ENCODE results near the gene JMJD1C. TPM values are rescaled to one million over a fixed set of nuclear protein-coding genes. Genes with fewer than 3 reads are reported as not detected.
"Not testable (repeated sequence)": the region's sequence is repeated elsewhere in the genome, so short reads cannot be mapped to it uniquely, and the experiment has no call there.

The JMJD1C gene
- total RNA-seq, 2 experiments from 2014 or later: 41.5 to 42.5 TPM

DNA sequence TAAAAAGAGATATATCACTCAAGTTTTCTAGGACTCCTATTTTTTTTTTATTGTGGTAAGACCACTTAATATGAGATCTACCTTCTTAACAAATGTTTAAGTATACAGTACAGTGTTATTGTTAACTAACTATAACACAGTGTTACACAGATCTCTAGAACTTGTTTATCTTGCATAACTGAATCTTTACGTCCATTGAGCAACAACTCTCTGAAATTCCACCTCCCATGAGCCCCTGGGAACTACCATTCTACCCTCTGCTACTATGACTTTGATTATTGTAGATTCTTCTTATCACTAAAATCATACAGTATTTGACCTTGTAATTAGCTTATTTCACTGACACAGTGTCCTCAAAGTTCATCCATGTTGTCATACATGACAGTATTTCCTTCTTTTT lies 32.9 kb upstream of the JMJD1C start:
- DNase-seq (no peak), ATAC-seq (no peak)
- Mint-ChIP-seq H3K9me3 (ENCODE audit: low read depth) (no peaks in the 10 kb centered on the region), H3K4me1 (peaks cover 10% of the 10 kb centered on the region), H3K27me3 (no peaks in the 10 kb centered on the region), H3K36me3 (ENCODE audit: low read depth) (peaks cover 15% of the 10 kb centered on the region), H3K27ac (no peak overlapping the region), H3K4me3 (no peak overlapping the region)
- ChIA-PET CTCF (no interaction called here), POLR2A (no interaction called here)
- intact Hi-C loops (cut with DNase I, micrococcal nuclease): no loop called here

DNA sequence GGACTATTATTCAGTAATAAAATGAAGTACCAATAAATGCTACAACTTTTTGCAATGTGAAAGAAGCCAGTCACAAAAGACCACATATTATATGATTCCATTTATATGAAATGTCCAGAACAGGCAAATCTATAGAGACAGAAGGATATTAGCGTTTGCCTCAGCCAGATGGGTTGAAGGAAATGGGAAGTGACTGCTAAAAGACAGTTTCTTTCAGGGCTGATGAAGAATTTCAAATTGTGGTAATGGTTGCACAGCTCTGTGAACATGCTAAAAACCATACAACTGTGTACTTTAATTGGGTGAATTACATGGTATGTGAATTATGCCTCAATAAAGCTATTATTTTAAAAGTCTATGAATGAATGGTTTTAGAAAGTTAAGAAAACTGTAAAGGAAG lies 31.5 kb upstream of the JMJD1C start:
- H3K27me3 Mint-ChIP-seq: no peaks in the 10 kb centered on the region
- CTCF ChIA-PET: interaction anchor here (0.7 kb wide), 1 partner anchor 254 kb away, joined by 3 read pairs; no protein-coding TSS in a partner anchor
- POLR2A ChIA-PET: interaction anchor here (0.7 kb wide), 2 partner anchors 8 to 192 kb away, joined by 3 read pairs; no protein-coding TSS in a partner anchor
- ATAC-seq (no peak), DNase-seq (no peak)
- no peaks in the 10 kb centered on the region for H3K9me3 Mint-ChIP-seq (ENCODE audit: low read depth)
- intact Hi-C loops (cut with DNase I, micrococcal nuclease): no loop called here
- peaks cover 15% of the 10 kb centered on the region for H3K36me3 Mint-ChIP-seq (ENCODE audit: low read depth)
- peaks cover 14% of the 10 kb centered on the region for H3K4me1 Mint-ChIP-seq
- no peak overlapping the region for H3K4me3 Mint-ChIP-seq
- no peak overlapping the region for H3K27ac Mint-ChIP-seq

- POLR2A ChIA-PET: no interaction called here
- Mint-ChIP-seq H3K36me3 (ENCODE audit: low read depth) (peaks cover 15% of the 10 kb centered on the region), H3K27me3 (no peaks in the 10 kb centered on the region), H3K4me1 (peaks cover 20% of the 10 kb centered on the region), H3K4me3 (no peak overlapping the region), H3K9me3 (ENCODE audit: low read depth) (no peaks in the 10 kb centered on the region), H3K27ac (no peak overlapping the region)
- no peak for ATAC-seq
- no peak for DNase-seq
- intact Hi-C loops (cut with DNase I, micrococcal nuclease): no loop called here
- CTCF ChIA-PET: no interaction called here
These were observed 30.8 kb upstream of the JMJD1C start for GRCh38 chr10:63496561-63496960.

- intact Hi-C loops (cut with DNase I, micrococcal nuclease): no loop called here
- ATAC-seq: no peak
- CTCF ChIA-PET: interaction anchor here (1.7 kb wide), 1 partner anchor 329 kb away, joined by 5 read pairs; no protein-coding TSS in a partner anchor
- Mint-ChIP-seq H3K4me3 (no peak overlapping the region), H3K36me3 (ENCODE audit: low read depth) (peaks cover 12% of the 10 kb centered on the region), H3K9me3 (ENCODE audit: low read depth) (no peaks in the 10 kb centered on the region), H3K27ac (no peak overlapping the region), H3K27me3 (no peaks in the 10 kb centered on the region), H3K4me1 (peaks cover 21% of the 10 kb centered on the region)
- no peak for DNase-seq
- POLR2A ChIA-PET: no interaction called here
These were observed 29.2 kb upstream of the JMJD1C start for GRCh38 chr10:63494951-63495350.

- intact Hi-C loops (cut with DNase I, micrococcal nuclease): no loop called here
- Mint-ChIP-seq H3K27ac (no peak overlapping the region), H3K4me3 (no peak overlapping the region), H3K4me1 (peaks cover 20% of the 10 kb centered on the region), H3K36me3 (ENCODE audit: low read depth) (peaks cover 12% of the 10 kb centered on the region), H3K27me3 (no peaks in the 10 kb centered on the region), H3K9me3 (ENCODE audit: low read depth) (no peaks in the 10 kb centered on the region)
- no peak for ATAC-seq
- no peak for DNase-seq
- ChIA-PET POLR2A (no interaction called here), CTCF (interaction anchor here (1.6 kb wide), 1 partner anchor 10 kb away, joined by 5 read pairs; no protein-coding TSS in a partner anchor)
These were observed 27.2 kb upstream of the JMJD1C start for GRCh38 chr10:63493004-63493403.

- POLR2A ChIA-PET; H3K27ac Mint-ChIP-seq; H3K9me3 Mint-ChIP-seq (ENCODE audit: low read depth); ATAC-seq; intact Hi-C loops (cut with DNase I, micrococcal nuclease); DNase-seq; H3K27me3 Mint-ChIP-seq; H3K4me3 Mint-ChIP-seq: not testable (repeated sequence)
- Mint-ChIP-seq H3K4me1 (peaks cover 20% of the 10 kb centered on the region), H3K36me3 (ENCODE audit: low read depth) (peaks cover 12% of the 10 kb centered on the region)
- CTCF ChIA-PET: interaction anchor here (1.5 to 1.6 kb wide), 2 partner anchors 11 to 228 kb away, joined by 4 to 5 read pairs; no protein-coding TSS in a partner anchor
These were observed 26.5 kb upstream of the JMJD1C start for GRCh38 chr10:63492317-63492690.

- DNase-seq (no peak), ATAC-seq (no peak)
- ChIA-PET CTCF (interaction anchor here (0.7 to 1.6 kb wide), 3 partner anchors 11 to 334 kb away, joined by 3 to 5 read pairs (median 4); no protein-coding TSS in a partner anchor), POLR2A (interaction anchor here (0.6 kb wide), 1 partner anchor 18 kb away, joined by 7 read pairs; no protein-coding TSS in a partner anchor)
- Mint-ChIP-seq H3K9me3 (ENCODE audit: low read depth) (no peaks in the 10 kb centered on the region), H3K27ac (no peak overlapping the region), H3K36me3 (ENCODE audit: low read depth) (peaks cover 11% of the 10 kb centered on the region), H3K4me1 (peaks cover 19% of the 10 kb centered on the region), H3K27me3 (no peaks in the 10 kb centered on the region), H3K4me3 (no peak overlapping the region)
- intact Hi-C loops (cut with DNase I, micrococcal nuclease): no loop called here
These were observed 26.0 kb upstream of the JMJD1C start for GRCh38 chr10:63491588-63492316.

DNA sequence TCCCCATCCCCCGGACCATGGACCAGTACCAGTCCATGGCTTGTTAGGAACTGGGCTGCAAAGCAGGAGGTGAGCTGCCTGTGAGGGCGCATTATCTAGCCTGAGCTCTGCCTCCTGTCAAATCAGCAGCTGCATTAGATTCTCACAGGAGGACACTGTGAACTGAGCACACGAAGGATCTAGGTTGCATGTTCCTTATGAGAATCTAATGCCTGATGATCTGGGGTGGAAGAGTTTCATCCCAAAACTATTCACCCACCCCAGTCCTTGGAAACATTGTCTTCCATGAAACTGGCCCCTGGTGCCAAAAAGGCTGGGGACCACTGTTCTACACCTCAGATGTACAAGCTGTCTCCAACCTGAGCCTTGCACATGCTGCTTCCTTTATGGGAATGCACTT lies 24.1 kb upstream of the JMJD1C start:
- ChIA-PET POLR2A (no interaction called here), CTCF (interaction anchor here (0.6 kb wide), 1 partner anchor 132 kb away, joined by 3 read pairs; no protein-coding TSS in a partner anchor)
- Mint-ChIP-seq H3K4me1 (peaks cover 15% of the 10 kb centered on the region), H3K27ac (no peak overlapping the region), H3K4me3 (no peak overlapping the region), H3K9me3 (ENCODE audit: low read depth) (no peaks in the 10 kb centered on the region), H3K27me3 (no peaks in the 10 kb centered on the region), H3K36me3 (ENCODE audit: low read depth) (peaks cover 2% of the 10 kb centered on the region)
- no peak for DNase-seq
- no peak for ATAC-seq
- intact Hi-C loops (cut with DNase I, micrococcal nuclease): no loop called here

DNA sequence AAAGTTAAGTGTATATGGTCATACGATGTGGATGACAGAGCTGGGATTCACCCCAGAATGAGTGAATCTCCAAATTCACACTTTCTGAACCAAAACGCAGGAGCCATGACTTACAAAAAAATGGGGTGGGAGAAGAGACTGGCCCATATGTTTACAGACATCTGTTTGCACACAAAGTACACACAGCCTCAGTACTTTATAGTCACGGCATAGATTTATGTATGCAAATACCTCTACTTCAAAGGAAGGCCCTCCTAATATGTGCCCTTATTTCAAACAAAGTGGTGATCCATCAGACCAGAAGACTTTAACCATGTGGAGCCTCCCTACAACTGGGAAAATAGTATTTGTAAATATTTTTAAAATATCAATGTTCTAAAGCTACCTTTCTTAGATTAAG lies 22.2 kb upstream of the JMJD1C start:
- H3K27me3 Mint-ChIP-seq: no peaks in the 10 kb centered on the region
- no peak for ATAC-seq
- CTCF ChIA-PET: no interaction called here
- peaks cover 16% of the 10 kb centered on the region for H3K4me1 Mint-ChIP-seq
- POLR2A ChIA-PET: no interaction called here
- no peak for DNase-seq
- intact Hi-C loops (cut with DNase I, micrococcal nuclease): no loop called here
- H3K36me3 Mint-ChIP-seq (ENCODE audit: low read depth): peaks cover 2% of the 10 kb centered on the region
- no peak overlapping the region for H3K27ac Mint-ChIP-seq
- H3K4me3 Mint-ChIP-seq: no peak overlapping the region
- H3K9me3 Mint-ChIP-seq (ENCODE audit: low read depth): no peaks in the 10 kb centered on the region

DNA sequence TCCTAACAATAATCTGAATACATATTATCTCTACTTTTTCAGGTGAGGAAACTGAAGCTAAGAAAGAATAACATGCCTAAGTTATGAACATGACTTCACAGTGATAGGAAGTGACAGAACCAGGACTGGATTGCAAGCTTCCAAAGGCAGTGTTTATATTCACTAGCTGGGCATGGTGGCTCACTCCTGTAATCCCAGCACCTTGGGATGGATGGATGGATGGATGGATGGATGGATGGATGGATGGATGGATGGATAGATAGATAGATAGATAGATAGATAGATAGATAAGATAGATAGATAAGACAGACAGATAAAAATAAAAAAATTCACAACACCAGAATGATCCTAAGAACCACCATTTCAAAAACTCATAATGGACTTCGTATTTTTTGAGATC lies 18.2 kb upstream of the JMJD1C start:
- CTCF ChIA-PET: interaction anchor here (0.9 kb wide), 1 partner anchor 18 kb away, joined by 3 read pairs; no protein-coding TSS in a partner anchor

GRCh38 chr10:63481815-63482421 lies 16.1 kb upstream of the JMJD1C start:
- no peaks in the 10 kb centered on the region for H3K9me3 Mint-ChIP-seq (ENCODE audit: low read depth)
- ChIA-PET POLR2A (no interaction called here), CTCF (interaction anchor here (0.6 to 1.9 kb wide), 2 partner anchors 201 to 239 kb away, joined by 3 to 5 read pairs; no protein-coding TSS in a partner anchor)
- no peaks in the 10 kb centered on the region for H3K27me3 Mint-ChIP-seq
- ATAC-seq: no peak
- peaks cover 2% of the 10 kb centered on the region for H3K36me3 Mint-ChIP-seq (ENCODE audit: low read depth)
- peaks cover 26% of the 10 kb centered on the region for H3K4me1 Mint-ChIP-seq
- intact Hi-C loops (cut with DNase I, micrococcal nuclease): no loop called here
- DNase-seq: no peak
- no peak overlapping the region for H3K4me3 Mint-ChIP-seq
- H3K27ac Mint-ChIP-seq: no peak overlapping the region

More for the DNA sequence above, 18.2 kb upstream of the JMJD1C start:
- intact Hi-C loops (cut with DNase I, micrococcal nuclease): no loop called here
- no peak for DNase-seq
- Mint-ChIP-seq H3K4me1 (peaks cover 21% of the 10 kb centered on the region), H3K27ac (no peak overlapping the region), H3K4me3 (no peak overlapping the region), H3K36me3 (ENCODE audit: low read depth) (no peaks in the 10 kb centered on the region), H3K27me3 (no peaks in the 10 kb centered on the region), H3K9me3 (ENCODE audit: low read depth) (no peaks in the 10 kb centered on the region)
- ATAC-seq: no peak
- POLR2A ChIA-PET: no interaction called here

DNA sequence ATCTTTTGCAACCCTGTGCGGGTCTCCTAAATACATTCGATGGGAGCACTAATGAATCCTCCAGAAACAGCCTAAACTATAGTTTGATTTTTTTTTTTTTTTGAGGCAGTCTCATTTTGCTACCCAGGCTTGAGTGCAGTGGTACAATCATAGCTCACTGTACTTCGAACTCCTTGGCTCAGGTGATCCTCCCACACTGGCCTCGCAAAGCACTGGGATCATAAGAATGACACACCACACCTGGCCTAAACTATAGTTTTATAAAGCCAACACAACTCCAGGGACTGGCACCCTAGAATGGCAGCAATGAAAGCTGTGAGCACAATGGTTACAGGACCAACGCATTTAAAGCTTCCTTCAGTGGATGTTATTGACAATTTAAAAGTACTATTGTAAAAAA lies 14.5 kb upstream of the JMJD1C start:
- intact Hi-C loops (cut with DNase I, micrococcal nuclease): no loop called here
- Mint-ChIP-seq H3K27ac (no peak overlapping the region), H3K9me3 (ENCODE audit: low read depth) (no peaks in the 10 kb centered on the region), H3K27me3 (no peaks in the 10 kb centered on the region), H3K4me3 (no peak overlapping the region), H3K4me1 (peaks cover 29% of the 10 kb centered on the region), H3K36me3 (ENCODE audit: low read depth) (peaks cover 2% of the 10 kb centered on the region)
- ChIA-PET POLR2A (no interaction called here), CTCF (interaction anchor here (1.9 kb wide), 1 partner anchor 240 kb away, joined by 5 read pairs; no protein-coding TSS in a partner anchor)
- DNase-seq (no peak), ATAC-seq (no peak)
